IMR-90 (cell line): ENCODE measurements around the gene FUT7. TPM values are rescaled to one million over a fixed set of nuclear protein-coding genes. Genes with fewer than 3 reads are reported as not detected.

Source experiments
- ATAC-seq: fragments of 200-7000 bp; cut with Tn5 transposase; 2 replicates; pipeline ENCODE4 v1.9.1; 2020; ENCODE audit warnings: low read depth, mild to moderate bottlenecking, moderate library complexity
- BruUV-seq: library from RNA; stranded (reverse); fragments of 400-500 nt; replicated peaks from 2 replicates; lab custom pipeline; 2021; lab: Mats Ljungman, UMichigan
- CTCF ChIA-PET: fragments of 300-600 bp; formaldehyde crosslinking; extraction: SDS; loops from one replicate; lab custom pipeline; 2021; ENCODE audit warnings: antibody characterized with exemption; lab: Yijun Ruan, JAX
- POLR2A ChIA-PET: fragments of 300-600 bp; sonication (Branson Sonifier 250); formaldehyde crosslinking; loops from one replicate; lab custom pipeline; 2022; ENCODE audit warnings: antibody characterized with exemption; ENCODE audit not compliant: unreplicated experiment; lab: Charles Lee
- DNase-seq: peaks from one replicate; pipeline ENCODE4 v3.0.0; 2013
- H2AFZ ChIP-seq: replicated peaks from 2 replicates; pipeline ENCODE3; 2013; ENCODE audit warnings: low read length, mild to moderate bottlenecking; ENCODE audit not compliant: poor library complexity
- H2AK5ac ChIP-seq: 2 replicates; pipeline ENCODE4 v1.6.1; 2013; ENCODE audit warnings: low read depth, low read length, inconsistent platforms
- H2AK9ac ChIP-seq: replicated peaks from 2 replicates; pipeline ENCODE3; 2013; ENCODE audit warnings: mild to moderate bottlenecking, low read depth, low read length, moderate library complexity; ENCODE audit not compliant: poor library complexity
- H2BK120ac ChIP-seq: 2 replicates; pipeline ENCODE4 v1.6.1; 2013; ENCODE audit warnings: low read depth, low read length, inconsistent platforms
- H2BK15ac ChIP-seq: 3 replicates; pipeline ENCODE4 v1.6.1; 2013; ENCODE audit warnings: low read depth, low read length, inconsistent platforms
- H2BK20ac ChIP-seq: 2 replicates; pipeline ENCODE4 v1.6.1; 2013; ENCODE audit warnings: low read depth, mild to moderate bottlenecking, inconsistent platforms, low read length, moderate library complexity
- H2BK5ac ChIP-seq: 2 replicates; pipeline ENCODE4 v1.6.1; 2013; ENCODE audit warnings: mild to moderate bottlenecking, low read depth, low read length, inconsistent platforms; ENCODE audit not compliant: poor library complexity, severe bottlenecking
- H3K14ac ChIP-seq: replicated peaks from 2 replicates; pipeline ENCODE4 v1.6.1; 2013; ENCODE audit warnings: low read depth, low read length, inconsistent platforms
- H3K18ac ChIP-seq: 2 replicates; pipeline ENCODE4 v1.6.1; 2013; ENCODE audit warnings: low read depth, low read length, control low read depth
- H3K23ac ChIP-seq: 2 replicates; pipeline ENCODE4 v1.6.1; 2013; ENCODE audit warnings: low read depth, low read length, inconsistent platforms
- H3K27ac ChIP-seq: 2 replicates; pipeline ENCODE4 v1.5.1; 2013; ENCODE audit warnings: mild to moderate bottlenecking, control low read depth, low read length; ENCODE audit not compliant: insufficient read depth
- H3K27me3 ChIP-seq: 2 replicates; pipeline ENCODE4 v1.6.1; 2013; ENCODE audit warnings: low read length; ENCODE audit not compliant: control insufficient read depth, insufficient read depth
- H3K36me3 ChIP-seq: 2 replicates; pipeline ENCODE4 v1.6.1; 2013; ENCODE audit warnings: low read length, mixed read lengths; ENCODE audit not compliant: control insufficient read depth, insufficient read depth
- H3K4ac ChIP-seq: 2 replicates; pipeline ENCODE4 v1.6.1; 2013; ENCODE audit warnings: low read depth, low read length, inconsistent platforms
- H3K4me1 ChIP-seq: 2 replicates; pipeline ENCODE4 v1.6.1; 2013; ENCODE audit warnings: low read length, mixed read lengths; ENCODE audit not compliant: control insufficient read depth, insufficient read depth
- H3K4me2 ChIP-seq: 2 replicates; pipeline ENCODE4 v1.6.1; 2013; ENCODE audit warnings: low read depth, mild to moderate bottlenecking, control low read depth, low read length, moderate library complexity
- H3K4me3 ChIP-seq: 2 replicates; pipeline ENCODE4 v1.5.1; 2013; ENCODE audit warnings: low read depth, mild to moderate bottlenecking, control low read depth, low read length, moderate library complexity; ENCODE audit not compliant: insufficient read depth
- H3K56ac ChIP-seq: 2 replicates; pipeline ENCODE4 v1.6.1; 2013; ENCODE audit warnings: low read length, inconsistent platforms; ENCODE audit not compliant: insufficient read depth; ENCODE audit errors: extremely low read depth
- H3K79me1 ChIP-seq, 2 experiments: 2 replicates each; pipeline ENCODE4 v1.6.1; 2013; ENCODE audit warnings: low read length in 2 of 2, inconsistent platforms in 1 of 2, low read depth in 1 of 2
- H3K9ac ChIP-seq: 2 replicates; pipeline ENCODE4 v1.6.1; 2013; ENCODE audit warnings: low read depth, low read length, control low read depth
- H3K9me1 ChIP-seq: 2 replicates; pipeline ENCODE4 v1.6.1; 2013; ENCODE audit warnings: low read length, inconsistent platforms; ENCODE audit not compliant: insufficient read depth
- H3K9me3 ChIP-seq: 2 replicates; pipeline ENCODE4 v1.6.1; 2013; ENCODE audit warnings: low read length; ENCODE audit not compliant: control insufficient read depth, insufficient read depth
- H4K20me1 ChIP-seq: 2 replicates; pipeline ENCODE4 v1.6.1; 2013; ENCODE audit warnings: low read length, inconsistent platforms; ENCODE audit not compliant: insufficient read depth
- H4K5ac ChIP-seq: 2 replicates; pipeline ENCODE4 v1.6.1; 2013; ENCODE audit warnings: mild to moderate bottlenecking, low read depth, low read length, control low read depth
- H4K8ac ChIP-seq, 2 experiments: 2 replicates each; pipeline ENCODE4 v1.6.1; 2013; ENCODE audit warnings: low read depth in 2 of 2, low read length in 2 of 2, control low read depth in 1 of 2, inconsistent platforms in 1 of 2
- H4K91ac ChIP-seq: 2 replicates; pipeline ENCODE4 v1.6.1; 2013; ENCODE audit warnings: low read depth, low read length, inconsistent platforms; ENCODE audit not compliant: insufficient read depth
- CEBPB ChIP-seq: IDR thresholded peaks from 2 replicates; pipeline ENCODE4 v1.6.1; 2012; ENCODE audit warnings: low read depth, low read length, improper control_type of control experiment
- CHD1 ChIP-seq: IDR thresholded peaks from 2 replicates; pipeline ENCODE4 v1.6.1; 2012; ENCODE audit warnings: low read depth, low read length, improper control_type of control experiment
- CTCF ChIP-seq: conservative IDR thresholded peaks from 2 replicates; pipeline ENCODE4 v1.5.1; 2012; ENCODE audit warnings: mild to moderate bottlenecking, low read depth, low read length, improper control_type of control experiment
- ELK1 ChIP-seq: fragments of 150-350 bp; IDR thresholded peaks from 2 replicates; pipeline ENCODE4 v1.6.1; 2016; ENCODE audit warnings: low read depth, mild to moderate bottlenecking, low read length, moderate library complexity, borderline replicate concordance
- MAZ ChIP-seq: IDR thresholded peaks from 2 replicates; pipeline ENCODE4 v1.6.1; 2012; ENCODE audit warnings: low read depth, mild to moderate bottlenecking, low read length, improper control_type of control experiment, moderate library complexity, borderline replicate concordance
- RAD21 ChIP-seq: IDR thresholded peaks from 2 replicates; pipeline ENCODE4 v1.6.1; 2012; ENCODE audit warnings: low read length, improper control_type of control experiment
- SMC3 ChIP-seq: fragments of 150-350 bp; IDR thresholded peaks from 2 replicates; pipeline ENCODE4 v1.6.1; 2016; ENCODE audit warnings: low read depth, mild to moderate bottlenecking, antibody characterized with exemption, low read length, moderate library complexity
- USF2 ChIP-seq: fragments of 150-350 bp; IDR thresholded peaks from 2 replicates; pipeline ENCODE4 v1.6.1; 2017; ENCODE audit warnings: mild to moderate bottlenecking, antibody characterized with exemption, low read length, low read depth
- WGBS, 2 experiments: methylation state at CpG; one replicate each; pipeline versions ENCODE4 v1.1.5 to v1.1.7; 2013; ENCODE audit warnings: missing lambda C conversion rate in 2 of 2; ENCODE audit not compliant: insufficient read length in 1 of 2; ENCODE audit errors: extremely low coverage in 2 of 2; 5-methylcytosine and 5-hydroxymethylcytosine counted together
- dilution Hi-C: fragments of 300-500 bp; cut with HindIII; formaldehyde crosslinking; loops from one replicate; pipeline ENCODE4 v1.14.3; 2018; ENCODE audit warnings: low sequenced_read_pairs; ENCODE audit not compliant: unreplicated experiment
- in situ Hi-C: fragments of 300-500 bp; cut with MboI; formaldehyde crosslinking; loops from 3 replicates; pipeline ENCODE4 v1.14.3; 2019; ENCODE audit warnings: low sequenced_read_pairs, inconsistent platforms, mixed read lengths
- intact Hi-C: fragments of 100-400 bp; cut with micrococcal nuclease; formaldehyde crosslinking; loops from 2 replicates; pipeline ENCODE4 v1.10.0; 2022
- polyA plus RNA-seq, 3 experiments: library from polyadenylated mRNA; depleted of rRNA; stranded (reverse); fragments of >200 nt; gene quantifications; 2 replicates each; pipeline ENCODE4 v1.2.3, GENCODE V29; 2012; ENCODE audit warnings: low replicate concordance in 1 of 3
- total RNA-seq: library from RNA; depleted of rRNA; stranded (reverse); fragments of >200 nt; gene quantifications from 2 replicates; pipeline ENCODE4 v1.2.3, GENCODE V29; 2012

FUT7 gene
- total and polyA plus RNA-seq, 2 of the 4 experiments (the other 2 are of a cell fraction), result not detected

- no peaks in the 10 kb centered on the region for H3K36me3 ChIP-seq
- no peak overlapping the region for H3K14ac ChIP-seq
- ATAC-seq (peak; percentile 60), DNase-seq (peak; percentile 70)
- no peaks in the 10 kb centered on the region; the same call in 1 of the 2 replicates for H3K27me3 ChIP-seq
- dilution Hi-C loops (no loop called here), in situ Hi-C loops (no loop called here), intact Hi-C loops (loop anchor here (1.0 kb wide), 1 partner anchor 22 kb away; the partner anchor contains the start of gene NPDC1)
- no peak overlapping the region for H2BK15ac ChIP-seq
- H3K23ac ChIP-seq, result no peak overlapping the region
- no peak overlapping the region for H2AK5ac ChIP-seq
- no peak overlapping the region for H3K56ac ChIP-seq
- H3K4me1 ChIP-seq, result peaks cover 3% of the 10 kb centered on the region; the same call in 1 of the 2 replicates
- no peaks in the 10 kb centered on the region for H3K9me3 ChIP-seq
- no TSS peak for BruUV-seq
- no peak overlapping the region for H2BK20ac ChIP-seq
- H2BK5ac ChIP-seq, result no peak overlapping the region
- H3K18ac ChIP-seq, result no peak overlapping the region
- peak; percentile 31; the same call in 1 of the 2 replicates for TF ChIP-seq MAZ
- peak; percentile 72 for TF ChIP-seq CTCF
- TF ChIP-seq ELK1, result no peak
- no peak for TF ChIP-seq USF2
- TF ChIP-seq SMC3, result peak; percentile 44; the same call in 1 of the 2 replicates
- TF ChIP-seq CEBPB, result no peak
- TF ChIP-seq CHD1, result no peak
- TF ChIP-seq RAD21, result peak; percentile 61
- ChIA-PET CTCF (interaction anchor here (0.6 to 1.6 kb wide), 3 partner anchors 12 to 21 kb away, joined by 3 to 5 read pairs (median 3); partner anchors contain the start of gene NPDC1), POLR2A (no interaction called here)
- no peak overlapping the region for H2AK9ac ChIP-seq
- no peak overlapping the region for H3K27ac ChIP-seq
- H3K4ac ChIP-seq, result no peak overlapping the region
- H4K8ac ChIP-seq, result no peak overlapping the region
- H3K4me2 ChIP-seq, result no peak overlapping the region
- no peak overlapping the region for H4K91ac ChIP-seq
- peaks cover 2 to 11% of the 10 kb centered on the region in 2 experiments for H3K79me1 ChIP-seq
- no peak overlapping the region for H4K5ac ChIP-seq
- H2AFZ ChIP-seq, result no peak overlapping the region
- no peak overlapping the region for H2BK120ac ChIP-seq
- H3K9me1 ChIP-seq, result no peaks in the 10 kb centered on the region
- H3K4me3 ChIP-seq, result no peak overlapping the region
- H3K9ac ChIP-seq, result no peak overlapping the region
- no peaks in the 10 kb centered on the region for H4K20me1 ChIP-seq
- WGBS, 2 experiments, result 78% methylated on average over 3 of the region's 12 CpGs; no CpG with 5 or more reads in 1 of the 2 experiments
Measured at GRCh38 chr9:137067860-137068538, 36.1 kb upstream of the FUT7 start.
